HG03442 (cell line): Measurements from ENCODE around the gene FAF1.
A peak's percentile ranks its signal among the peaks of the same experiment; 100 is the strongest.
"Not testable (repeated sequence)": the region's sequence is repeated elsewhere in the genome, so short reads cannot be mapped to it uniquely, and the experiment has no call there.

ENCODE experiments used
- ATAC-seq: cut with Tn5 transposase; IDR thresholded peaks from one replicate; pipeline ENCODE4 v1.9.1; 2021; ENCODE audit warnings: mild to moderate bottlenecking, moderate library complexity; ENCODE audit not compliant: unreplicated experiment

FAF1 gene

DNA sequence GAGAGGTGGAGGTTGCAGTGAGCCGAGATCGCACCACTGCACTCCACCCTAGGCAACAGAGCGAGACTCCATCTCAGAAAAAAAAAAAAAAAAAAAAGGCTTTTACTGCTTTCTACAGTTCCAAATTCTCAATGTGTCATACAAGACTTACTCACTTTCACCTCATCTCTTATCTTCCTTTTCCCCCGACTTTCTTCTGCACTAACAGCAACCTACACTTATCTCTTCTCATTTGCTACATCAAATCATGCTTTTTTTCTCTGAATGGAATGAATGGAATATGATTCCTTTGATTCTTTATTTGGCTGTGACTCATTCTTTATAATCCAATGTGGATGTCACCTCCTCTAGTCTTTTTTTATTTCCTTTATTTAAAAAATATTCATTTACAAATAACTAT, 368.5 kb downstream of the FAF1 start:
- no peak for ATAC-seq

DNA sequence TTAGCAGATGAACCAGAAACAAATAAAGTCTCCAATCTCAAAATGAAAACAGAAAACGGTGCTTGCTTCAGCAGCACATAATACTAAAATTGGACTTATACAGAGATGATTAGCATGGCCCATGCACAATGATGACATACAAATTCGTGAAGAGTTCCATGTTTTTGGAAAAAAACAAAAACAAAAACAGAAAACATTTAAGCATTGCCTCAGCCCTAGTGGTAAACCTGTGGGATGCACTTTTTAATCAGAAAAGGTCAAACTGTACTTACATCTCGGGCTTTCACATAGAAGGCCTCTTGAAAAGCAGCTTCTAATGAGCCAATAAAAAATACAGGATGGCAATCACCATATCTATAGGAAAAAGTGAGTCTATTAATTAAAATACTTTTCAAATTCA, 377.7 kb downstream of the FAF1 start:
- ATAC-seq, result no peak

DNA sequence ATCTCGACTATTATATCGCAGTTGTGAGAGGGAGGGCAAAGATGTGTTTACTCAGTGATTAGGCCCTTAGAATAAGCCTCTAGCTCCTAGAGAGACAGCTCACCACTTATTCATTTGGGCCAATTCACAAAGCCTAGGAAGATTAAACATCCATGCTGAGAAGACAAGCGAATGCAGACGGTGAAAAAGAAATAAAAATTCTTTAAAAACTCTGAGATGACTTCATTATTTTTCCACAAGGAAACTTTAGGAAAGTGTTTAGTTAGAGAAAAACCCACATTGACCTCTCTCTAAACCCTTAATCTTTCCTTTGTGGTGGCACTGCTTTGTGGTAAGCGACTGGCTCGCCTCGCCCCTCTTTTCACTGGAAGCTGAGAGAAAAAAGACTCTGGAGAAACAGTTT, 390.0 kb downstream of the FAF1 start:
- no peak for ATAC-seq

DNA sequence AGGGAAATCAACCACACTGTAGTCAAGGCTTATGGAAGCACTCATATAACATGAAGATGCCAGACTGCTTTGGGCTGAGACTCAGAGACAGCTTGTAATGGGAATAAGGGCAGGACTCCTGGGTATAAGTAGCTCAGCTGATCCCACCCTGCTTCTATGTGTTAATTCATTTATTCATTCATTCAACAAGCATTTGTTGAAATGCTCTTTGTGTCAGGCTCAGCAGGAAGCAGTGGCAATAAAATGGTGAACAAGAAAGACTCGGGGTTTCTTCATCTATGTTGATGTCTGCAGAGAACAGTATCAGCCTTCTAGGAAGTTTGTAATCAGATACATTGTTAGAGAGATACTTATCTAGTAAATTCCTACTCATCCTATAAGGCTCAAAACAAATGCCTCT, 391.3 kb downstream of the FAF1 start:
- no peak for ATAC-seq

DNA sequence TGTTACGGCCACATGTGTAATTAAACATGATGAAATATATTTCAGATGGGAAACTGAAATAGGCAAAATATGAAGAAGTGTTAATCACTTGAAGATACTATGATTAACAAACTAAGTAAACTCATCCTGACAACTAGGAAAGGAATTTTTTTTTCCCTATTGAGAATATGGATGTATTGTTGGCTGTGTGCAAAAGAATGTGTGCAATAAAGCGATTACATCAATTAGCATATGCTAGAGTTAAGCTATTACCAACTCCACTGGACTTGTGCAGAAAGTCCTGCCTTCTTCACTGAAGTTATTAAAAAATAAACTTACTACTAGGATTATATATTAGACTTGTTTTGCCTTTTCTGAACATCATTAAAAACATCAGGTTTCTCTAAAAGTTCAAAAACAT, 393.7 kb downstream of the FAF1 start:
- ATAC-seq, result no peak

DNA sequence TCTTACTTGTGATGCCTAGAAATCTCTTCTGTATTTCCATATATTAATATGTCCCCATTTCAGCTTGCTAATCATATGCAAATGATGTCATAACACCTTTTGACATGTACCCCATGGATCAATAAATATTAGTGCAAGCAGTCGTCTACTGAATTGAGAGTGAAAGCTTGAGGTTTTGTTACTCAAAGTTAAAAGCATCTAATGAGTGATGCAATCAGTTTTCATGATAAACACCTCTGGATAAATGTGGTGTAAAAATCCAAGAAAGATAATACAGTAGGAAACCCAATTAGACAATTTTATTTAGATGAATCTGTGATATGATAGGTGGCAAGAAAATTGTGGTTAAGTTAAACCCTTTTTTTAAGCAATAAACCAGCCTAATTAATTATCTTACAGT, 395.6 kb downstream of the FAF1 start:
- ATAC-seq, result no peak

DNA sequence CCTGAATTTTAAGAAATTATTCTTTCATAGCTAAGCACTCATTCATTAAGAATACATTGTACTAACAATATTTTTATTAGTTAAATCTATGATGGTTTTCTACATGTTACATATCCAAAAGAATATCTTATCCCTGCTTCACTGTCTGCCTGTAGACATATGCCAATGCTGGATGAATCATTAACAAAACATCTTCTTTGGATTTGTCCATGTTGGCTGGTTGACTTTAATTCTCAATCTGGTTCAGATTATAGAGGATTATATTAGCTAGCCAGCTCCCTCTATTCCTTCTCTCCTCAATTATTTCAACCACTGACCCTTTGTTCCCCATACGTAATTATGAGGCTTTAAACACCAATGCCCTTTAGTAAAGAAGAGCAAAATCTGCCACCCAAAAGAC, 398.0 kb downstream of the FAF1 start:
- ATAC-seq, result no peak

DNA sequence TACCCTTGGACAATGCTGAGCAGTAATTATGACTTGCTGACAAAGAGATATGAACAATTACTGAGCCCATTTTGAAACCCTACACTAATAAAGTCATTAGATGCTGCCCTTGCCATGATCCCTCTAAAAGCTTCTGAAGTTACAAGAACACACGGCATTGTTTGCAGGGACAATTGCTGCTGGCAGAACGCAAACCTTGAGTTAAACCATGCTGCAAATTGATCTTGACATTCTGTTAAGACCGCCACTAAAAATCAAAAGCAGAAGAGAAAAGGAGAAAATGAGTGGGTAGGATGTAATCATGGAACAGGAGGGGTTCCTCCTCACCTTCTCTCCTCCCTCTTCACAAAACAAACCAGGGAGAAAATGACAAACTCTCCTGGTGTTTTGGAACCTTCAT, 400.6 kb downstream of the FAF1 start:
- ATAC-seq, result no peak

DNA sequence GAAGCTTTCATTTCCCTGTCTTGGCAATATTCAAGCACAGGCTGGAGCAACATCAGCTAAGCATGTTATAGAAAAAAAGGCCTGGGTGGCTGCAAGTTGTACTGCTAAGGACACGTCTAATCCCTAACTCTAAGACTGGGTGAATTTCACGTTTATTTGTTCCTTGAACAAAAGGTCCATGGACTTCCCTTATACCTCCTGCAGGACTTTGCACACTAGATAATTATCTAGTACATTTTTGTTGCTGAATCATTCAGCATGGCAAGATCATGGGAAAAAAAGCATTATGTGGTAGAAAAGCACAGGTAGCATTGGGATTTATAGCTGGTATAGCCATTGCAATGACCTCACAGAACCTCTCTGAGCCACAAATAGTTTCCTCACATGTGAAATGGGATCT, 406.1 kb downstream of the FAF1 start:
- no peak for ATAC-seq

DNA sequence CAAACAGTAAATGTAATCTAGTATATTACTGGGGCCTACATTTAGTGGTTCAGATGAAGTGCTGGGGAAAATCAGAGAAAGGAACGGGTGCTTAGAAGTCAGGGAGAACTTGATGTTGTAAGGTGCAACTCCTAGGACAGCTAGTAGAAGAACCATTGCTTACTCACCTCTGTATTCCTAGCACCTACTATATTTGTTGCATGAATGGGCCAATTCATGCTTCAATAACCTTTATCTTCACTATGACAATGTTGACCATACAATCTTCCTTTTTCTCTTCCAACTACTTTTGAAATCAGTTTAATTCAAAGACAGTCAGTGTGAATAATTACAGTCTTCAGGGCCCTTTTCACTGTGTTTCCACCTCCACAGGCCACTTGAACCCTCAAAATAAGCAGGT, 411.8 kb downstream of the FAF1 start:
- ATAC-seq, result peak; percentile 46

DNA sequence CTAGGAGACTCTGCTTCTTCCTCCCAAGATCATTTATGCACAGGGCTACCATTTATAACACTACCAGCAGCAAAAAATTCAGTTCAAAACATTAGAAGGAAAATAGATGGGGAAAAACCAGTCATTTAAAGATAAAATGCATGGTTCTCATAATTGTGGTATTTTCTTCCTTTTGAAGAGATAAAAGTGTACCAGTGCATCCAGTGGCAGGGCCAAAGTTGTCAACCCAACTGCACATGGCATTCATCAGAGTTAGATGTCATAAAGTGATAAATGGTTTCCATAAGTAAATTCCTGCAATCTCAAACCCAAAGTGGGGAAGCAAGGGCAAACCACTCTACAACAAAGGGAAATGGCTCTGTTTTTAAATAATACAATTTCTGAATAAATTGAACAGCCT, 417.7 kb downstream of the FAF1 start:
- no peak for ATAC-seq

DNA sequence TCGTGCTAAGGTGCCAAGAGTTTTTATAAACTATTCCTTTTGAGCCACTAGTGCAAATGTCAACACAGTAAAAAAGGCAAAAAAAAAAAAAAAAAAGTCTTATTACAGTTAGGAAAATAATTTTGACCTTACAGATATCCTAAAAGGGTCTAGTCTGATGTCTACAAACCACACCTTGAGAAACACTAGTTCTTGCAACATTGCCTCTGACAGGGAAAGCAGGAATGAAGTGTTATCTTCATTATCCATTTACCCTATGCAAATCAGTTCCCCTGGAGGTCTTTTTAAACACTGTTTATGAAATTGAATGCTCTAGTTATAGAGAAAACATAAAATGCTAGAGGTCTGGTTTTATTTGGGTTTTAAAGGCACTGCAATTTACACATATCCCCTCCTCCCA, 421.6 kb downstream of the FAF1 start:
- ATAC-seq, result no peak

DNA sequence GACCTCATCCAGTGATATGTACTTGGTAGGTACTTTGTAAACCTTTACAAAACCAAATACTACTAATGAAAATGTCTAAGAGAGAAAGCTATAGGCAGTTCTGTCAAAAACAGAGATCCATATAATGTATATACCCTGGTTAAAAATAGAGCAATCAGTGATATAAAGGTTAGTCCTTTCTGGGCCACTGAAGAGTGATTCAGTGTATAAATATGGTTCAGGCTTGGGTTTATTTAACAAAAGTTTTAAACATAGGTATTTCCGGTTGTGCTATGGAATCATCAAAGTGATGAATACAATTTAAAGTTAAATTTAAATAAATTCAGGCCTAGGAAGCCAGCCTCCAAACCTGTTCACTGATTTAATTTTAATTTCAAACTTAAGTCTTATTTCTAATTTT, 428.5 kb downstream of the FAF1 start:
- no peak for ATAC-seq

DNA sequence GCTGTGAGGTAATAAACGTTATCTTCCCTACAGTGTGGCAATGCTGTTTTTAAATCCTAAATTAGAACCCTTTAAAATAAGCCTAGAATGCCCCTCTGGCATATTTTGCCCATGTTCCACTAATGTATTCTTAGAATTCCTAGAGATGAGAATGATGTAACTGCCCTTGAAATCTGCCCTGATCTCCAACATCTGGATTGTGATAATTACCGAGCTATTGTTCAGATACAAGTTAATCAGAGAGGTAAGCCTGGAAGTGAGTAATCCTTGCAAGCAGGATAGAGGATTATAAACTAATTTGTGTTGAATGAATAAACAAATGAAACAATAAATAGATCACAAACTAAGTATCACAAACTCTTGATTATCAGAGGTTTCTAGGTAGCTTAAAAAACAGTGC, 429.0 kb downstream of the FAF1 start:
- no peak for ATAC-seq

DNA sequence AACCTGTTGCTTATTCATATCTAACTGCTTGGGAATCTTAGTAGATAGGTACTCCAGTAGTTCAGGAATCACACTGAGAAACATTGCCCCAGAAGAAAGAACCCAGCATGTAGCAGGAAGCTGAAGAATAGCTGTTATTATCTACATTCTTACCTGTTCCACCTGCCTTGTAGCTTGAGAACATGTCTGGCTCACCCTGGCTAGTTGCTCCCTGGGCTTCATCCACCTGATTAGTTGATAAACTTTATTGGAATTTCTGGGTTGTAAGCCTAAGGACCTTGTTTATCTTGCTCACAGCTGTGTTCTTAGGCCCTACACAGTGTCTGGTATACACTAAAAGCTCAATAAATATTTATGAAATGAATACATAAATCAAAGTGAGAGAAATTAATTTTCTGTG, 430.6 kb downstream of the FAF1 start:
- ATAC-seq, result no peak

DNA sequence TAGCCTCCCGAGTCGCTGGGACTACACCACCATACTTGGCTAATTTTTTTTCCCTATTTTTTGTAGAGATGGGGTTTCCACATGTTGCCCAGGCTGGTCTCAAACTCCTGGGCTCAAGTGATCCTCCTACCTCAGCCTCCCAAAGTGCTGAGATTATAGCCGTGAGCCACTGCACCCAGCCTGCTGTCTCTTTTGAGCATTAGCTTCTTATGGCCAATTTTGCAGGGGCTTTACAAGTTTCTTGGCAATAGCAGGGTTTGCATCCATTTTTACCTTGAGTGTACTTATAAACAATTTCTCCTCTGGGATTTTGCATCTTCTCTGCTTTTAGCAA, 432.1 kb downstream of the FAF1 start:
- ATAC-seq, result not testable (repeated sequence)

DNA sequence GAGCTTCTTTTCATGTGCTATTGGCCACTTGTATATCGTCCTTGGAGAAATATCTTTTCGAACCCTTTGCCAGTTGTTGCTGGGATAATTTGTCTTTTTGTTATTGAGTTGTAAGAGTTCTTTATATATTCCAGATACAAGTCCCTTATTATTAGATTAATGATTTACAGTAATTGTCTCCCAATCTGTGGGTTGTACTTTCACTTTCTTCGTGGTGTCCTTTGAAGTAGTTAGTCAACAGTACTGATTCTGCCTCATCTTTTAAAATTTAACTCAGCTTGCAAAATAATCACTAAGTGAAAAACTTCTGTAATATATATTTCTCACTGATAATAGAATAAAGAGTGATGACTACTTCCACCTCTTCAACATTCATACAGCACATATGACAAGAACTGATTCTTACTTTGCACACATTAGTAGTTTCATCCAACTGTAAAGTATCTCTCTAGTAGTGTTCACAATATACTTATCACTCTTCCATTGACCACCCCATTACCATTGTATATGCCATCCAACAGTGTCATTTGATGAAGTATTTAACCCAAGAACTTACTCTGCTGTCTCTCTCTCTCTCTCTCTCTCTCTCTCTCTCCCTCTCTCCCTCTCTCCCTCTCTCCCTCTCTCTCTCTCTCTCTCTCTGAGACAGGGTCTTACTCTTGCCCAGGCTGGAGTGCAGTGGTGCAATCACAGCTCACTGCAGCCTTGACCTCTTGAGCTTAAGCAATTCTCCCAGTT, 432.6 kb downstream of the FAF1 start:
- no peak for ATAC-seq

DNA sequence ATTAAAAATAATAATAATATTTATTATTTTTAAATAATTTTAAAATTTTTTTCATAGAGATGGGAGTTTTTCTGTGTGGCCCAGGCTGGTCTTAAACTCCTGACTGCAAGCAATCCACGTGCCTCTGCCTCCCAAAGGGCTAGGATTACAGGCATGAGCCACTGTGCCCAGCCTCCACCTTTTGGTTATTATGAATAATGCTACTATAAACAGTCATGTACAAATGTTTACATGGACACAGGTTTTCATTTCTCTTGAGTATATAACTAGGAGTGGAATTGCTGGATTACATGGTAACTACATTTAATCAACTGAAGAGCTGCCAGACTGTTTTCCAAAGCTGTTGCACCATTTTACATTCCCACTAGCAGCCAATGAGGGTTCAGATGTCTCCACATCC, 433.6 kb downstream of the FAF1 start:
- ATAC-seq, result no peak

DNA sequence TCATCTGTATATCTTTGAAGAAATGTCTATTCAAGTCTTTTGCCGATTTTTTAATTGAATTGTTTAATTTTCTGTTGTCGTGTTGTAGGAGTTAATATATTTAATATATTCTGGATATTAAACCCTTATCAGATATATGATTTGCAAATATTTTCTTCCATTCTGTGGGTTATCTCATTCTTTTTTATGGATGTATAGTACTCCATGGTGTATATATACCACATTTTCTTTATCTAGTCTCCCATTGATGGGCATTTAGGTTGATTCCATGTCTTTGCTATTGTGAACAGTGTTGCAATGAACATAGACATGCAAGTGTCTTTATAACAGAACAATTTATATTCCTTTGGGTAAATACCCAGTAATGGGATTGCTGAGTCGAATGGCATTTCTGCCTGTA, 436.5 kb downstream of the FAF1 start:
- ATAC-seq, result no peak

DNA sequence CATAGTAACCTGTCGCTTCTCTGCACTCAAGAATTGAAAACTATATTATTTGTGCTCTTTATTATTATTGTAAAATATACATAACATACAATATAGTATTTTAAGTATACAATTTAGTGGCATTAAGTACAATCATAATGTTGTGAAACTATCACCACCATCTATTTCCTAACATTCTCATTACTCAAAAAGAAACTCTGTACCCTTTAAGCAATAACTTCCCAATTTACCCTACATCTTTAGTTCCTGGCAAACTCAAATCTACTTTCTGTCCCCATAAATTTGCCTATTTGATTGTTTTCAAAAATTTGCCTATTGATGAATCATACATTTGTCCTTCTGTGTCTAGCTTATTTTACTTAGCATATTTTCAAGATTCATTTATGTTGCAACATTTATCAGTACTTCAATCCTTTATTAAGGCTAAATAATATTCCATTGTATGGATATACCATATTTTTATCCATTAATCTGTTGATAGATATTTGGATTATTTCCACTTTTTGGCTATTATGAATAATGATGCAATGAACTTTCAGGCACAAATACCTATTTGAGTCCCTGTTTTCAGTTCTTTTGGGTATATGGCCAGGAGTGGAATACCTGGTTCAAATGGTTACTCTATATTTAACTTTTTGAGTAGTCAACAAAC, 437.2 kb downstream of the FAF1 start:
- ATAC-seq, result no peak

DNA sequence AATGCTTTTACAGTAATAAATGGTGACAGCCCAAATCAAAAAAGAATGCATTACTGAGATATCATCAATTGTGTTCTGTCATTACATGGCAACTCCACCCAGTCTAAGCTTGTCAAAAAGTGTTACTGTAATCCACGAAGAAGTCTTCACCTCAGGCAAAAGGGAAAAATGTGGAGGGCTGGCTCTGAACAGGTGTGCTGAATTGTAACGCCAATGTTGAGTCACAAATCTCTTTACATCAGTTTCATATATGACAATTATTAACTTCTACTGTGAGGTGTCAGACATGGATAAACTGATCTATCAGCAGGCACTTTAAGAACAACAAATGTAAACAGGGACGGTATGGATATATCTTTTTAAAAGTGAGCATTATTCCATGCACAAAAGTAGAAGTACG, 438.4 kb downstream of the FAF1 start:
- no peak for ATAC-seq

DNA sequence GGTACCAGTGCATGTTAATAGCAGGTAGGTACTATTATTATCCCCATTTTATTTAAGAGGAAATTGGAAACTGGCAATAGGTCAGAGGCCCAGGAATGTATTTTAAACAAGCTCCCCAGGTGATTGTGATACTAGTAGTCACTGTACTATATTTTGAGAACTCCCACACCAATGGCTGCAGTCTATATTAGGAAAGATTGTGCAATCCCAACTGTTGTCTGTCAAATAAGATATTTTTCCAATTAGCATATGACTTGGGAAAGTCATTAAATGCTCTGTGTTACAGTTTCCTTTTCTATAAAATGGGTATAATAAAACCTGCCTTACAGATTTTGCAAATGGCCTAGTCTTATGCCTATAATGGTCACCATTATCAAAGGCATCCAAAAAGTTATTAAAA, 442.6 kb downstream of the FAF1 start:
- ATAC-seq, result no peak

DNA sequence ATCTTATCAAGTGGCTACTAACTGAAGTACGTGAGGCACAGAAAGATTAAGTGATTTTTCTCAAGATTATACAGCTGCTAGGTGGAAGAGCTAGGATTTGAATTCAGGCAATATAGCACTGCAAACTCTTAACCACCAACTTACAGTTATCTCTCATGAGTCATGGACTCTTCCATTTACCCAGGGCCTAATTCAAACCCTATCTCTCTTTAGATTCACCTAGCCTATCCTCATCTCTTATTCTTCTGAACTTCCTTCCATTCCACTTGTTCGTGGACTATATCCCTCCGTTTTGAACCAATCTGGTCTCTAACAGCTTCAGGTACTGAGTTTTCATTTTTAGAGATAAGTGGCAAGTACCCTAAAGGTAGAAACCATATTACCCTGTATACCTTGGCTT, 444.0 kb downstream of the FAF1 start:
- no peak for ATAC-seq
